HG02938 (cell line): Measurements from ENCODE around the gene CLDN4.
"Not testable (repeated sequence)": the region's sequence is repeated elsewhere in the genome, so short reads cannot be mapped to it uniquely, and the experiment has no call there.

ENCODE experiments used
- ATAC-seq: cut with Tn5 transposase; IDR thresholded peaks from one replicate; pipeline ENCODE4 v1.9.1; 2021; ENCODE audit warnings: mild to moderate bottlenecking, moderate library complexity; ENCODE audit not compliant: unreplicated experiment

CLDN4 gene

GRCh38 chr7:73823257-73823656 lies 7.5 kb upstream of the CLDN4 start:
- ATAC-seq = no peak

DNA sequence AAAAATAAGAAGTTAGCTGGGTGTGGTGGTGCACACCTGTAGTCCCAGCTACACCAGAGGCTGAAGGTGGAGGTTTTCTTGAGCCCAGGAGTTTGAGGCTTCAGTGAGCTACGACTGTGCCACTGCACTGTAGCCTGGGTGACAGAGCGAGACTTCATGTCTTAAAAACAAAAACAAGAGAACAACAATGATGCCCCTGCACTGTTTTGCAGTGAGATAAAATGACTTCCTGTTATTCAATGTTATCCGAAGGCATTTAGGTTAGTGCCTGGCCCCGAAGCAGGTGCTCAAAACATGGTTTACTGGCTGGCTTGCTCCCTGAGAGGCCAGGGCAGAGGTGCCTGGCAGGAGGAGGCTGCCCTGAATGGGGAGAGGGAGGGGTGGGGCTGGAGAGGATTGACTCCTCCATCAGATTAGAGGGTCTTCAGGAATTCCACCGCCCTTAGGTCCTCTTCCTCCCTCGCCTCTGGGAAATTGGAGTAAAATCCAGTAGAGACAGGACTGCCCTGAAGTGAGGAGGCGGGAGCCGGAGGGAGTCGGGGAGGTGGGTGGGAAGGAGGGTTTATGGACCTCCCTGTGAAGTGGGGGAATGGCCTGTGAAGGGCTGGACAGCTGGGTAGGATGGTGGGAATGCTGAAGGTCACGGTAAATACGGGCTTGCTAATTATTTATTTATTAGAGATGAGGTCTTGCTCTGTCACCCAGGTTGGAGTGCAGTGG lies 6.8 kb upstream of the CLDN4 start:
- no peak for ATAC-seq

DNA sequence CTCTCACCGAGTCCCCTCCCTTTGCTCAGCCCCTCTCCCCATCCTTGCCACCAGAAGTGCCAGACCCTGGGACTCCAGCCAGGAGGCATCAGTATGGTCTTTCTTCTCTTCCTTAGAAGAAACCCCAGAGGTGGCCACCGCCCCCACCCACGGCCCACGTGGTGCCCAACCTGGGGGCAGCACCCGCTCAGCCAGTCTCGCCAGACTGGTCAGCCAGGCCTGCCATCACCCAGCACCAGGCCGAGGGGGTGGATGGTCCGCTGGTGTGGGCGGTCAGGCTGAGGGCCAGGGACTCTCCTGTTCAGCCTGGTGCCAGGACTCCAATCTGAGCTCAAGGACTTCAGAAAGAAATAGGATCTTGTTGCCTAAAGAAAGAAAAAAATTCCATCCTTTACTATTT lies 5.8 kb upstream of the CLDN4 start:
- no peak for ATAC-seq

DNA sequence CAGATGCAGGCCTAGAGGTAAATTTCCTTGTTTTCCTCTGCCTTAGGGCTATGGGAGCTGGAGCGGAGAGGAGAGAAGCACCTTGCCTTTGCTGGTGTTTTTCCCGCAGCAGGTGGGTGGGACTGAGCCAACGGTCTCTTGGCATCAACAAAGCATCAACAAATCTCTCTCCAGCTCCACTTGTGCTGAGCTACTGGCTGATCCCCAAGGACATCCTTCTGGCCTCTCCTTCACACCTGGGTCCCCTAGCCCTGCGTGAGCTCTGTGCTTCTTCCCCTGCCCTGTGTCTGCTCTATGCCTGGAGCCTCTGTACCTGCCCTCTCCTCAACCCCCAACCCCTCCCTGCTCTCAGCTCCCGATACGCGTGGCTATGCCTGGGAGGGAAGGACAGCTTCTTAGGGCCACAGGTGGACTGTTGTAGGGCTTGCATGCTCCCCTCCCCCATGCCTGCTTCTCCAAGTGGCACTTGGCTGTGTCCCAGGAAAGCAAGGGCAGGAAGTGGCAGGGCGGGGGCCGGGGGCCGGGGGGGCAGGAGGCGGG lies 3.2 kb upstream of the CLDN4 start:
- ATAC-seq = no peak

DNA sequence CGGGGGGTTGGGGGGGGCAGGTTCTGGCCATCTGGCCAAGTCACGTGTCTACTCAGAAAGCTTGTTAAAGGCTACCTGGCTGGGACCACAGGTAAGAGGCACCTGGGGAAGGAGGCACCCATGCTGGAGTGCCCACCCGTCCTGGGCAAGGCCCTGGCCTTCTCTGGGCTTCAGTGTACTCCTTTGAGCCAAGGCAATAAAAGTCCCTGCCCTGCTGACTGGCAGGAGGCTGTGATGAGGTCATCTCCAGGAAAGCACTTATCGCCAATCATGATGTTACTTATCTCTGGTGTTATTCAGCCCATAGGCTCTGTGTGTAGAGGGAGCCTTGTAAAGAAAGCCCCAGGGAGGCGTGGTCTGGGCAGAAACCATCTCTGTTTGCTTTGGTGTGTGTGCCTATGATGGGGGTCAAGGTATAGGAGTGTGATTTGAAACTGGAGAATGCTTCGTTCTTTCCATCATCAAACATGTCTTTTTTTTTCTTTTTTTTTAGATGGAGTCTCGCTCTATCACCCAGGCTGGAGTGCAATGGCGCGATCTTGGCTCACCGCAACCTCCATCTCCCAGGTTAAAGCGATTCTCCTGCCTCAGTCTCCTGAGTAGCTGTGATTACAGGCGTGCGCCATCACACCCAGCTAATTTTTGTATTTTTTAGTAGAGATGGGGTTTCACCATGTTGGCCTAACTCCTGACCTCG lies 2.5 kb upstream of the CLDN4 start:
- ATAC-seq = no peak

- ATAC-seq = no peak
Observed at GRCh38 chr7:73828972-73829371, 1.8 kb upstream of the CLDN4 start.

DNA sequence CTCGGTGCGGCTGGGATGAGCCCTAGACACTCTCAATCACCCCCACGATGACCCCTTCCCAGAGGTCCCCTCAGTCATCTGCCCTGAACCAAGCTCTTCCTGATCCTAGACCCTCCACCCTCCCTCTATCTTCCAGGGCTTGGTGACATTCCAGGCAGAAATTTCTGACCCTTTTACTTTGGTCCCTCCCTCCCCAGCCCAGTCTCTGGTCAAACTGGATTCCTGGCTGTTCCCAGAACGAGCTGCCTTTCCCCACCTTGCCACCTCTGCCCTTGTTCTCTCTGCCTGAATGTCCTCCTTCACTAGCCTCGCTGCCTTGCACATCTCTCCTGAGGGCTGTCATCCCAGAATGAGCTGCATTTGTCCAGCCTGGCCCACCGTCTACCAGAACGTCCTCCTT lies 1.3 kb upstream of the CLDN4 start:
- no peak for ATAC-seq

DNA sequence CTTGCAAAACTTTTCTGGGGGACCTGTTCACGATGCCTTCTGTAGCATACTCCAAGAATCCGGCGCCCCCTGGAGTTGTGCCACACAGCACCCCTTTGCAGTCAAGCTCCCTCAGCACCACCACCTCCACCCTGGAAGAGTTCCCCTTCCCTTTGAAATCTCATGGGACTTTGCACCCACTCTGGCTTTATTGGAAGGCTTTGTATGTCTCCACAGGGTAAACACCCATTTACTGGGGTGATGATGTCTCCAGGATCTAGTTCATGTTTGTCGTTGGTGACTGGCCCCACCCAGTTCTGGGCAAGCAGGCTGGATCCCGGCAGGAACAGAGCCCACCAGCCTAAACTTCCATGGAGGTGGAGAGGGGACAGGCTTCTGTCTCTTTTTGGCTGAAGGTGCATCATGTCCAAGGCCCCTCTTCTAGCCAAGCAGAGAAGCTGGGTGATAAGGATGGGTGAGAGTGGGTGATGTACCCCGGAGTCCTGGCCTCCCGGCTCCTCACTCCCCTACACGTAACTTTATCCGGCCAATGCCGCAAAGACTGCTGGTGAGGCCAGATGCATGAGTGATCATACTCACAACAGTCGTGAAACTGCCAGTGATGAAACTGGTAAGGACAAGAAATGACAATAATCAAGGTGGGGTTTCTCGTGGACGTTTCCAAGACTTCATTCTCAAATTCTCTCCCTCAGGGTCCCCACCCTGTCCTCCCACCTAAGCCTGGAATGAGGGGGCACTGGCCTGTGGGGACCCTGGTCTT lies 695 bp upstream of the CLDN4 start:
- ATAC-seq = no peak

- no peak for ATAC-seq
Observed at GRCh38 chr7:73831584-73831833, 713 bp downstream of the CLDN4 start.

DNA sequence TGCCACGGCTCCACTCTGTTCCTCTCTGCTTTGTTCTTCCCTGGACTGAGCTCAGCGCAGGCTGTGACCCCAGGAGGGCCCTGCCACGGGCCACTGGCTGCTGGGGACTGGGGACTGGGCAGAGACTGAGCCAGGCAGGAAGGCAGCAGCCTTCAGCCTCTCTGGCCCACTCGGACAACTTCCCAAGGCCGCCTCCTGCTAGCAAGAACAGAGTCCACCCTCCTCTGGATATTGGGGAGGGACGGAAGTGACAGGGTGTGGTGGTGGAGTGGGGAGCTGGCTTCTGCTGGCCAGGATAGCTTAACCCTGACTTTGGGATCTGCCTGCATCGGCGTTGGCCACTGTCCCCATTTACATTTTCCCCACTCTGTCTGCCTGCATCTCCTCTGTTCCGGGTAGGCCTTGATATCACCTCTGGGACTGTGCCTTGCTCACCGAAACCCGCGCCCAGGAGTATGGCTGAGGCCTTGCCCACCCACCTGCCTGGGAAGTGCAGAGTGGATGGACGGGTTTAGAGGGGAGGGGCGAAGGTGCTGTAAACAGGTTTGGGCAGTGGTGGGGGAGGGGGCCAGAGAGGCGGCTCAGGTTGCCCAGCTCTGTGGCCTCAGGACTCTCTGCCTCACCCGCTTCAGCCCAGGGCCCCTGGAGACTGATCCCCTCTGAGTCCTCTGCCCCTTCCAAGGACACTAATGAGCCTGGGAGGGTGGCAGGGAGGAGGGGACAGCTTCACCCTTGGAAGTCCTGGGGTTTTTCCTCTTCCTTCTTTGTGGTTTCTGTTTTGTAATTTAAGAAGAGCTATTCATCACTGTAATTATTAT lies 1.2 kb downstream of the CLDN4 start:
- ATAC-seq = no peak

GRCh38 chr7:73832806-73833205 lies 2.0 kb downstream of the CLDN4 start:
- ATAC-seq = no peak

DNA sequence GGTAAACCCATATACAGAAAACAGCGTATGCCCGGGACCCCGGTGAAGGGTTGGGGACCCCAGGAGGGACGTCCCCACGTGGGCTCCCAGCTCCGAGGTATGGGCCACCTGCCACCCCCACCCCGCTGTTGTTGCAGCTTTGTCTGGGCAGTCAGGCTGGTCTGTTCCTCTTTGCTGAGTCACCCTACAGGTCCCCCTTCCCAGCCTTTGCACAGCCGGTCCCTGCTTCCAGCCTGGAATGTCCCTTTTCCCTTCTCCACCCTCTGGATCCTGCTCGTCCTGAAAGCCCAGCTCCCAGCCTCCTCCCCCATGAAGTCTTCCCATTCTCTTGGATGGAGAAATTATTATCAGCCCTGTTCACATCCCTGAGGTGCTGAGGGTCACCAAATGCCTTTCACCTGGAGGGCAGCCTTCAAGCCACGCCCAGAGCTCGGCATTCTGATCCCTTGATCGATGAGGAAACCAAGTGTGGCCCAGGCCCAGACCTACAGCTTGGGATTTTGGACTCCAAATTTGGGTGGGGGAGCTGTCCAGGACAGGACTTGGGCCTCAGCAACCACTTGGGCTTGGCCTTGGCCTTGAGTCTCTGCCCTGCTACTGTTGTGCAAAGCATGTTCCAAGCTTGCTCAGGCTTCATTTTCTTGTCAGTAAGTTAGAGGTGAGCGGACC lies 2.6 kb downstream of the CLDN4 start:
- ATAC-seq = no peak

- no peak for ATAC-seq
Observed at GRCh38 chr7:73834626-73835191, 3.9 kb downstream of the CLDN4 start.

DNA sequence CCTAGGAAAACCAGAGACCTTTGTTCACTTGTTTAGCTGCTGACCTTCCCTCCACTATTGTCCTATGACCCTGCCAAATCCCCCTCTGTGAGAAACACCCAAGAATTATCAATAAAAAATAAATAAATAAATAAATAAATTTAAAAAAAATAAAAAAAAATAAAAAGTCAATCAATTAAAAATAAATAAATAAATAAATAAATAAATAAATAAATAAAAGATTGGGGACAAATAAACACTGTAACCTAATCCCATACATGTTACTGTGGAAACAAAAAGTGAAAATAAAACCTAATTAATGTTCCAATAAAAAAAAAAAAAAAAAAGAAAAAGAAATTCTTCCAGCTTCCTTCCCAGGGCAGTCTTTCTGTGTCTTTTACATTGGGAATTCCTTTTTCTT lies 6.4 kb downstream of the CLDN4 start:
- ATAC-seq = not testable (repeated sequence)

DNA sequence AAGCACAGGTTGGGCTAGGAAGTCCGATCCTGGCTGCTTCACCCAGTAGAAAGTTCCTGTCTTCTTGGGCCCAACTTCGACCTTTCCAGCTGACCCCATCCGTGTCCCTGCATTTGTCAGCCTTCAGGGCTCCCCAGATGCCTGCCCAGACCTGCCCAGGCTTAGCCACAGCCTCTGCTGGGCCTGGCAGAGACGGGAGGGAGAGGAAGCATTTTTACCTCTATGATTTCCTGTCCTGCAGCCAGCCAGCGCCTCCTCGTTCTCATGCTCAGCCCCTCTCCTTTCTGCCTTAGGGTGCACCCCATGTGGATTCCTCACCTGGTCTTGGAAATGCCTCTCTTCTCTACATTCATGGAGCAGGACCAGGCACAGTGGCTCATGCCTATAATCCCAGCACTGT lies 7.8 kb downstream of the CLDN4 start:
- no peak for ATAC-seq

GRCh38 chr7:73839290-73839689 lies 8.5 kb downstream of the CLDN4 start:
- ATAC-seq = no peak

DNA sequence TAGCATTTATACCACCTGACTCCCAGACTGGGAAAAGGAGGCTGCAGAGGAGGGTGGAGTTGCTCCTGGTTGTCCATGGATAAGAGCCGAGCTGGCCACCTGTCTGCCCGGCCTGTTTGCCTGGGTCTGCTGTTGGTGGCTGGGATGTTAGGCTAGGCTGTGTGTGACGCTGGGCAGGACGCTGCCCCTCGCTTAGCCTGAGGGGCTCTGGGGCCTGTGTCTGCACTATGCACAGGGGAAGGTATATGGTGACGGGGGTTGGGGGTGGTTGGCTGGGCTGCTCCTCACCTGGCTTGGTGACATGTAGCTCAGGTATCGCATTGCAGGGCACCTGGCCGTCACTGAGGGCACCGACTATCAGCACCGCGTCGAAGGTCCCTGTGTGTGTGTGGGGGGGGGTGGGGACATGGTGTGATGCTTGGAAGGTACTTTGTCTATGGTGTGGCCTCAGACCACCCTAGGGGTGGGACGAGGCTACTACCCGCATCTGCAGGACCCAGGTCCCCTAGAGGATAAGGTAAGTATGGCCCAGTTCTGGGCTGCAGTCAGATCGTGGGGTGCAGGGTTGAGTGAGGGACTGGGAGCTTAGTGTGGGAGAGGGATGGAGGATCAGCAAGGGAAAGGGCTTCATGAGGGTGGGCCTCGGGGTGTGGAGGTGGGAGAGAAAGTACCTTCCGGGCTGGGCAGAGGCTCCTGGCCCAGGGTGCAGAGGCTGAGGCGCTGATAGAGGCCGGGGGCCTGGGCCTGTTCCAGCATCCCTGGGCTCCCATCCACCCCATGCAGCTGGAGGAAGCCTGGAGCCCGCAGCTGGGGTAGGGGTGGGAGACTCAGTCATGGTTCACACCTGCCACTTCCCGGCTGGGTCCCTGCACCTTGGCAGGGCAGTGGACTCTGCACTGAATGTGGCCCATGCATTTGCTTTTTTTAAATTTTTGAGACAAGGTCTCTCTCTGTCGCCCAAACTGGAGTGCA lies 9.2 kb downstream of the CLDN4 start:
- no peak for ATAC-seq

GRCh38 chr7:73840715-73841379 lies 10.1 kb downstream of the CLDN4 start:
- ATAC-seq = no peak

DNA sequence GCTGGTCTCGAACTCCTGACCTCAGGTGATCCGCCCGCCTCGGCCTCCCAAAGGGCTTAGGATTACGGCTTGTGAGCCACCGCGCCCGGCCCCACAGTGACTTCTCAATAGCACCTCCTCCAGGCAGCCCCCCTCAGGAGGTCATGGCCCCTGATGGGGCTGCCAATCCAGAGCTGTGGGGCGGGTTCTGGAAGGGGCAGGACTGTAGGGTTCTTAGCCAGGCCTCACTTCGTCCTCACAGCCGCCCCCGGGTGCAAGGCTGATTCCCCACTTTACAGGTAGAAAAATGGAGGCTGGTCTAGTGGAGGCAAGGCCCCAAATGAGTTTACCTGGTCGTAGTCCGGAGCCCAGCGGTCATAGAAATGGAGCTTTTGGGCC lies 10.9 kb downstream of the CLDN4 start:
- ATAC-seq = no peak
